GM12872 (cell line): ENCODE data around the gene CCL16.
A peak's percentile ranks its signal among the peaks of the same experiment; 100 is the strongest.

ENCODE experiments used
- CTCF ChIP-seq: IDR thresholded peaks from 3 replicates; pipeline ENCODE4 v1.5.1; 2011; ENCODE audit warnings: low read depth, mild to moderate bottlenecking, low read length, moderate library complexity; ENCODE audit not compliant: insufficient read depth

Gene CCL16

GRCh38 chr17:35982409-35983191 is 1.3 kb upstream of the CCL16 start:
- TF ChIP-seq CTCF: no peak

- TF ChIP-seq CTCF: peak; percentile 50
Observed at GRCh38 chr17:35981908-35982330, 622 bp upstream of the CCL16 start.

- no peak for TF ChIP-seq CTCF
Observed at GRCh38 chr17:35978346-35978745, 3.0 kb downstream of the CCL16 start.

- TF ChIP-seq CTCF: no peak
Observed at GRCh38 chr17:35977509-35977908, 3.8 kb downstream of the CCL16 start.

GRCh38 chr17:35973333-35974260 is 7.7 kb downstream of the CCL16 start:
- TF ChIP-seq CTCF: no peak

- no peak for TF ChIP-seq CTCF
Observed at GRCh38 chr17:35972945-35973332, 8.4 kb downstream of the CCL16 start.

GRCh38 chr17:35972535-35972934 is 8.8 kb downstream of the CCL16 start:
- TF ChIP-seq CTCF: no peak
